ENCODE measurements around the gene RLF.

- TF ChIP-seq POLR2A (IDR thresholded peaks at IDR 0.05; ENCODE audit: low read depth) (no peak), CTCF (IDR thresholded peaks at IDR 0.05) (no peak)
These were observed 105.8 kb downstream of the RLF start for GRCh38 chr1:40266786-40267535.
